NB4 (cell line): ENCODE results near the gene SGIP1.

Experiments
- MYC ChIP-seq: IDR thresholded peaks from 2 replicates; pipeline ENCODE4 v1.6.1; 2011; ENCODE audit warnings: low read depth, low read length
- POLR2A ChIP-seq: IDR thresholded peaks from 2 replicates; pipeline ENCODE4 v1.6.1; 2011; ENCODE audit warnings: mild to moderate bottlenecking; ENCODE audit not compliant: insufficient read length; ENCODE audit errors: extremely low read depth
- TF ChIP-seq, protein P1 (sequence below): IDR thresholded peaks from one replicate; pipeline ENCODE4 v1.5.1; 2012; ENCODE audit warnings: low read depth, low read length
- TF ChIP-seq, protein P2 (sequence below): IDR thresholded peaks from 2 replicates; pipeline ENCODE4 v1.6.1; 2011; ENCODE audit warnings: low read depth, low read length

DNA sequence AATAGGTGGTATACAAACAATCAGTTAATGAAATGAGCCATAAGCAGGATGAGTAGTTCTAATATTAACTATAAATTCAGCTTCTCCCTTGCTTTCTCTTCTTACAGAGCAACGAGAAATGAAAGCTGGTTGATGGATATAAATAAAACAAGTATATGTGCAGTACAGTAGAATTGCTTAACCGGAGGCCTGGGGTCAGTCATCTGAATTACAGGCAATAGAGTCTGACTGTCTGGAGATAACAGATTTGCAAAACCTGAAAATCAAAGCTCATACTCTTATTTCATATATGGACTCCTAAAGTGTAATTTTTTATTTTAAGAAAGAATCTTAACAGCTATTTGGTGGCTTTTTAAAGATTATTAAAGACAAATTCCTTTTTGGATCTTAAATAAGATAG lies 43.1 kb upstream of the SGIP1 start:
- TF ChIP-seq, protein P1, sequence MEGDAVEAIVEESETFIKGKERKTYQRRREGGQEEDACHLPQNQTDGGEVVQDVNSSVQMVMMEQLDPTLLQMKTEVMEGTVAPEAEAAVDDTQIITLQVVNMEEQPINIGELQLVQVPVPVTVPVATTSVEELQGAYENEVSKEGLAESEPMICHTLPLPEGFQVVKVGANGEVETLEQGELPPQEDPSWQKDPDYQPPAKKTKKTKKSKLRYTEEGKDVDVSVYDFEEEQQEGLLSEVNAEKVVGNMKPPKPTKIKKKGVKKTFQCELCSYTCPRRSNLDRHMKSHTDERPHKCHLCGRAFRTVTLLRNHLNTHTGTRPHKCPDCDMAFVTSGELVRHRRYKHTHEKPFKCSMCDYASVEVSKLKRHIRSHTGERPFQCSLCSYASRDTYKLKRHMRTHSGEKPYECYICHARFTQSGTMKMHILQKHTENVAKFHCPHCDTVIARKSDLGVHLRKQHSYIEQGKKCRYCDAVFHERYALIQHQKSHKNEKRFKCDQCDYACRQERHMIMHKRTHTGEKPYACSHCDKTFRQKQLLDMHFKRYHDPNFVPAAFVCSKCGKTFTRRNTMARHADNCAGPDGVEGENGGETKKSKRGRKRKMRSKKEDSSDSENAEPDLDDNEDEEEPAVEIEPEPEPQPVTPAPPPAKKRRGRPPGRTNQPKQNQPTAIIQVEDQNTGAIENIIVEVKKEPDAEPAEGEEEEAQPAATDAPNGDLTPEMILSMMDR, result no peak
- TF ChIP-seq POLR2A (no peak), MYC (no peak)
- TF ChIP-seq, protein P2, sequence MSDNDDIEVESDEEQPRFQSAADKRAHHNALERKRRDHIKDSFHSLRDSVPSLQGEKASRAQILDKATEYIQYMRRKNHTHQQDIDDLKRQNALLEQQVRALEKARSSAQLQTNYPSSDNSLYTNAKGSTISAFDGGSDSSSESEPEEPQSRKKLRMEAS, result no peak
